OCI-LY7 (cell line): ENCODE data around the gene SUN2. TPM values are rescaled to one million over a fixed set of nuclear protein-coding genes. Genes with fewer than 3 reads are reported as not detected.

Experiments used
- BruUV-seq: library from RNA; stranded (reverse); fragments of 400-500 nt; replicated peaks from 2 replicates; lab custom pipeline; 2021; lab: Mats Ljungman, UMichigan
- CTCF ChIA-PET: fragments of 300-600 bp; sonication (Branson Sonifier 250); formaldehyde crosslinking; loops from one replicate; lab custom pipeline; 2022; ENCODE audit warnings: antibody characterized with exemption; ENCODE audit not compliant: unreplicated experiment; lab: Charles Lee
- POLR2A ChIA-PET: fragments of 300-600 bp; sonication (Branson Sonifier 250); formaldehyde crosslinking; loops from one replicate; lab custom pipeline; 2022; ENCODE audit warnings: antibody characterized with exemption; lab: Charles Lee
- DNase-seq: peaks from one replicate; pipeline ENCODE4 v3.0.0-alpha.2; 2015; ENCODE audit warnings: low spot score
- H2AFZ ChIP-seq: fragments of 200-600 bp; sonication (generic), shearing (Covaris generic); 2 replicates; pipeline ENCODE4 v1.6.1; 2014; ENCODE audit warnings: mild to moderate bottlenecking, antibody characterized with exemption, low read length, moderate library complexity
- H3K27ac ChIP-seq: fragments of 200-600 bp; sonication (generic); 2 replicates; pipeline ENCODE4 v1.5.1; 2014; ENCODE audit warnings: mixed run types, low read depth, mild to moderate bottlenecking, moderate library complexity, low read length, inconsistent platforms; ENCODE audit not compliant: poor library complexity, severe bottlenecking
- H3K36me3 ChIP-seq: fragments of 200-600 bp; sonication (generic); 2 replicates; pipeline ENCODE4 v1.6.1; 2014; ENCODE audit warnings: mild to moderate bottlenecking, antibody characterized with exemption, low read length, moderate library complexity, mixed read lengths; ENCODE audit not compliant: insufficient read depth
- H3K4me1 ChIP-seq: fragments of 200-600 bp; sonication (generic); 2 replicates; pipeline ENCODE4 v1.5.1; 2014; ENCODE audit warnings: mild to moderate bottlenecking, low read length; ENCODE audit not compliant: insufficient read depth, poor library complexity, severe bottlenecking
- H3K4me2 ChIP-seq: fragments of 200-600 bp; sonication (generic); 2 replicates; pipeline ENCODE4 v1.6.1; 2014; ENCODE audit warnings: mild to moderate bottlenecking, low read length
- H3K4me3 ChIP-seq: fragments of 200-600 bp; sonication (generic); 2 replicates; pipeline ENCODE4 v1.5.1; 2014; ENCODE audit warnings: mild to moderate bottlenecking, low read depth, low read length; ENCODE audit not compliant: poor library complexity, severe bottlenecking
- H3K79me2 ChIP-seq: fragments of 200-600 bp; sonication (generic); 2 replicates; pipeline ENCODE4 v1.6.1; 2016; ENCODE audit warnings: low read depth, mild to moderate bottlenecking, low read length, moderate library complexity, mixed read lengths; ENCODE audit not compliant: insufficient read depth
- H3K9me2 ChIP-seq: fragments of 200-600 bp; sonication (generic); 2 replicates; pipeline ENCODE4 v1.6.1; 2016; ENCODE audit warnings: mild to moderate bottlenecking, low read length, mixed read lengths; ENCODE audit not compliant: insufficient read depth
- H3K9me3 ChIP-seq: fragments of 200-600 bp; sonication (generic); 2 replicates; pipeline ENCODE4 v1.6.1; 2014; ENCODE audit warnings: mild to moderate bottlenecking, mixed run types, low read length, mixed read lengths
- H4K20me1 ChIP-seq: fragments of 200-600 bp; sonication (generic); 2 replicates; pipeline ENCODE4 v1.6.1; 2014; ENCODE audit warnings: mild to moderate bottlenecking, antibody characterized with exemption, low read length, moderate library complexity, mixed read lengths; ENCODE audit not compliant: insufficient read depth
- EZH2phosphoT487 ChIP-seq: fragments of 200-600 bp; sonication (generic); IDR thresholded peaks from 2 replicates; pipeline ENCODE4 v1.6.1; 2018; ENCODE audit warnings: low read depth, borderline replicate concordance, mild to moderate bottlenecking, mixed run types, antibody characterized with exemption, low read length, moderate library complexity, mixed read lengths
- intact Hi-C: fragments of 100-400 bp; cut with micrococcal nuclease; formaldehyde crosslinking; loops from one replicate; pipeline ENCODE4 v1.10.0; 2022; ENCODE audit not compliant: unreplicated experiment
- total RNA-seq, 2 experiments: library from RNA; depleted of rRNA in 1 of 2; stranded (reverse); fragments of >200 nt in 1 of 2; shearing (Covaris generic) in 1 of 2; gene quantifications; 2 replicates each; pipeline ENCODE4 v1.2.3, GENCODE V29; 2014 to 2022
- TF ChIP-seq, protein P1 (sequence below): fragments of 200-600 bp; sonication (generic); conservative IDR thresholded peaks from 2 replicates; pipeline ENCODE4 v1.5.1; 2014; ENCODE audit warnings: mild to moderate bottlenecking, antibody characterized with exemption, low read length, moderate library complexity, mixed read lengths

Gene SUN2
- total RNA-seq, 2 experiments from 2014 or later = 59.1 to 80.2 TPM

DNA sequence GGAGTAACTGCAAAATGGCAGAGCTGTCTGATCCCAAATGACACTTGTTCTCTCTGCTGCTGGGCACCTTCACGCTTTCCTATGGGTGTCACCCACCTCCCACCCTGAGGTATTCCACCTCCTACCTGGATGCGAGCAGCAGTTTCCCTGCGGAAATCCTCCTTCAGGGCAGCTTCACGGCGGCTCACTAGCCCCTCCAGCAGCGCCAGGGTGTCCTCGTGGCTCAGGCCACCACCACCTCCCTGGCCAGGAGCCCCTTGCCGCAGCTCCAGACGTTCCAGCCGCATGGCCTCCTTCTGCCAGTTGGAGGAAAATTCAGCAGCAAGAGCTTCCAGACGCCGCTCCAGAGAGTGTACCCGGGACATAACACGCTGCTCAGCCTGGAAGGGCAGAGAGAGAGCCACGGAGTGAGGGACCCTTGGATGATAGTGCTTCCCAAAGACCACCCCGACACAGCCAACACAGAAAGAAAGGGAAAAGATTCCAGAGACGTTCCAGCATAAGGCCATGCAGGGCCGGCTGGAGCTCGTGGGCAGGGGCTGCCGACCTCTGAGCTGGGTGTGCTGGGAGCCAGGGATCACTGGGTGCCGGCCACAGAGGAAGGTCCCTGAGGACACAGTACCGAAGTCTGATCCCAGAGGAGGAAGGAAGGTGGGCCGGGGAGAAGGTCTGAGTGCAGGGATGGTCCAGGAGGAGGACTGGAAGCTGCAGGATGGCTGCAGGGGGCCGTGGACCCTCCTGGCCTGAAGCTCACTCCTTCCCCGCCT, 13.4 kb downstream of the SUN2 start:
- no peaks in the 10 kb centered on the region for H3K79me2 ChIP-seq
- peaks cover 97% of the 10 kb centered on the region for H3K36me3 ChIP-seq
- no peaks in the 10 kb centered on the region for H4K20me1 ChIP-seq
- H3K4me1 ChIP-seq = no peaks in the 10 kb centered on the region
- ChIA-PET POLR2A (no interaction called here), CTCF (interaction anchor here (0.9 kb wide), 1 partner anchor 28 kb away, joined by 3 read pairs; no protein-coding TSS in a partner anchor)
- H3K4me3 ChIP-seq = no peak overlapping the region
- no peaks in the 10 kb centered on the region for H3K9me2 ChIP-seq
- intact Hi-C loops = no loop called here
- H3K9me3 ChIP-seq = no peaks in the 10 kb centered on the region
- H2AFZ ChIP-seq = no peak overlapping the region
- no peak for DNase-seq
- TSS peak; percentile 53 for BruUV-seq
- TF ChIP-seq, protein P1, sequence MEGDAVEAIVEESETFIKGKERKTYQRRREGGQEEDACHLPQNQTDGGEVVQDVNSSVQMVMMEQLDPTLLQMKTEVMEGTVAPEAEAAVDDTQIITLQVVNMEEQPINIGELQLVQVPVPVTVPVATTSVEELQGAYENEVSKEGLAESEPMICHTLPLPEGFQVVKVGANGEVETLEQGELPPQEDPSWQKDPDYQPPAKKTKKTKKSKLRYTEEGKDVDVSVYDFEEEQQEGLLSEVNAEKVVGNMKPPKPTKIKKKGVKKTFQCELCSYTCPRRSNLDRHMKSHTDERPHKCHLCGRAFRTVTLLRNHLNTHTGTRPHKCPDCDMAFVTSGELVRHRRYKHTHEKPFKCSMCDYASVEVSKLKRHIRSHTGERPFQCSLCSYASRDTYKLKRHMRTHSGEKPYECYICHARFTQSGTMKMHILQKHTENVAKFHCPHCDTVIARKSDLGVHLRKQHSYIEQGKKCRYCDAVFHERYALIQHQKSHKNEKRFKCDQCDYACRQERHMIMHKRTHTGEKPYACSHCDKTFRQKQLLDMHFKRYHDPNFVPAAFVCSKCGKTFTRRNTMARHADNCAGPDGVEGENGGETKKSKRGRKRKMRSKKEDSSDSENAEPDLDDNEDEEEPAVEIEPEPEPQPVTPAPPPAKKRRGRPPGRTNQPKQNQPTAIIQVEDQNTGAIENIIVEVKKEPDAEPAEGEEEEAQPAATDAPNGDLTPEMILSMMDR = no peak
- no peak for TF ChIP-seq EZH2phosphoT487
- H3K27ac ChIP-seq = no peak overlapping the region
- H3K4me2 ChIP-seq = no peak overlapping the region

DNA sequence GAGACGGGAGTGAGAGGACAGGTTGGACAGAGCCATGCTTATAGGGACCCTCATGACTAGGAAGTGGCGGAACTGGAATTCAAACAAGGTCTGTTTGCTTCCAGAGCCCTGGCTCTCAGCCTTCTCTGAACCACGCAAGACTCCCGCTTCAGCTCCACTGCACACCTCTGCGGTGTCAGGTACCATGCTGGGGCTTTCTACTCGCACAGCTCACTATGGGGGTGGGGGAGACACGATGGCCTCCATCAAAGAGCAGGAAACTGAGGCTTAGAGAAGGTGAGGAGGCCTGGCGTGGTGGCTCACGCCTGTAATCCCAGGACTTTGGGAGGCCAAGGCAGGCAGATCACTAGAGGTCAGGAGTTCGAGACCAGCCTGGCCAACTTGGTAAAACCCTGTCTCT, 14.2 kb downstream of the SUN2 start:
- no peak overlapping the region for H3K4me2 ChIP-seq
- no peak for TF ChIP-seq EZH2phosphoT487
- TF ChIP-seq, protein P1 = no peak
- H3K4me3 ChIP-seq = no peak overlapping the region
- H2AFZ ChIP-seq = no peak overlapping the region
- no peak for DNase-seq
- POLR2A ChIA-PET = no interaction called here
- H3K9me2 ChIP-seq = no peaks in the 10 kb centered on the region
- H3K4me1 ChIP-seq = no peaks in the 10 kb centered on the region
- no peaks in the 10 kb centered on the region for H4K20me1 ChIP-seq
- H3K9me3 ChIP-seq = no peaks in the 10 kb centered on the region
- H3K27ac ChIP-seq = no peak overlapping the region
- H3K36me3 ChIP-seq = peaks cover 99% of the 10 kb centered on the region
- no TSS peak for BruUV-seq
- CTCF ChIA-PET = no interaction called here
- intact Hi-C loops = no loop called here
- H3K79me2 ChIP-seq = no peaks in the 10 kb centered on the region

DNA sequence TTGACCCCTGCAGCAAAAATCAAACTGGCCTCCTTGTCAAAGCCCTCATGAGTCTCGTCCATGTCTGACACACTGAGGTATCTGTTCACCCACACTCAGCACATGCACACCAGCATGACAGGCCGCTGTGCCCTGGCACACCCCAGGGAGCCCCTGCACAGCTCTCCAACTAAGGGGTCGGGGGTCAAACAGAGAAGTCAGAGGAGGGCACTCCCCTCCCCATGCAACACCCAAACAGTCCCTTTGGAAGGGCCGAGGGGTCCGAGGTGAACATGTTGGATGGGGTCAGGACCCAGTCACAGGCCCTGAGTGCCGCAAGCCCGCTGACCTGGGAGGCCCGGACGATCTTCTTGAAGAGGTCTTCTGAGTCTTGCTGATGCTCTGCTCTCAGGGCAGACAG, 14.6 kb downstream of the SUN2 start:
- Histone ChIP-seq H4K20me1 (no peaks in the 10 kb centered on the region), H3K9me3 (no peaks in the 10 kb centered on the region), H3K79me2 (no peaks in the 10 kb centered on the region), H3K36me3 (peaks cover 98% of the 10 kb centered on the region), H3K4me2 (no peak overlapping the region), H3K9me2 (no peaks in the 10 kb centered on the region), H3K27ac (no peak overlapping the region), H3K4me3 (no peak overlapping the region), H3K4me1 (no peaks in the 10 kb centered on the region), H2AFZ (no peak overlapping the region)
- intact Hi-C loops = no loop called here
- TF ChIP-seq EZH2phosphoT487 = no peak
- TF ChIP-seq, protein P1 = no peak
- POLR2A ChIA-PET = no interaction called here
- no peak for DNase-seq
- CTCF ChIA-PET = no interaction called here
- no TSS peak for BruUV-seq
